Hepatocyte (in vitro differentiated cells): ENCODE measurements around the gene BRPF3.

Source experiments
- EZH2 ChIP-seq: fragments of 200-600 bp; sonication (generic); IDR thresholded peaks from 2 replicates; pipeline ENCODE4 v1.6.1; 2016; ENCODE audit warnings: antibody characterized with exemption, mild to moderate bottlenecking, borderline replicate concordance
- EZH2phosphoT487 ChIP-seq: fragments of 200-600 bp; sonication (generic); IDR thresholded peaks from one replicate; pipeline ENCODE4 v1.6.1; 2018; ENCODE audit warnings: antibody characterized with exemption, mild to moderate bottlenecking, low read depth, moderate library complexity; ENCODE audit not compliant: unreplicated experiment, severe bottlenecking
- TF ChIP-seq, protein P1 (sequence below): fragments of 200-600 bp; sonication (generic); IDR thresholded peaks from 2 replicates; pipeline ENCODE4 v1.5.1; 2016; ENCODE audit warnings: antibody characterized with exemption, mild to moderate bottlenecking; ENCODE audit not compliant: poor library complexity

DNA sequence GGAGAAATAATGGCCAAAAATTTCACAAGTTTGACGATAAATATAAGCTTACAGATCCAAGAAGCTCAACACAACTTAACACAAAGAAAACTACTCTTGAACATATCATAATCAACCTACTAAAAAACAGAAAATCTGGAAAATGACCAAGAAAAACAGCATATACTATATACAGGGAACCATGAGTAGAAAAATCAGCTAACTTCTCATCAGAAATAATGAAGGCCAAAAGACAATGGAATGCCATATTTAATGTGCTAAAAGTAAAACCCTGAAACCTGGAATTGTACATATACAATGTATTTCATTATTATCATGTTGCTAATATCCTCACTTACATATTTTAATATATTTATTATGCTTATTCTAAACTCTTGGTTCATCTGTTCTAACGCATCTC, 40.9 kb upstream of the BRPF3 start:
- TF ChIP-seq, protein P1, sequence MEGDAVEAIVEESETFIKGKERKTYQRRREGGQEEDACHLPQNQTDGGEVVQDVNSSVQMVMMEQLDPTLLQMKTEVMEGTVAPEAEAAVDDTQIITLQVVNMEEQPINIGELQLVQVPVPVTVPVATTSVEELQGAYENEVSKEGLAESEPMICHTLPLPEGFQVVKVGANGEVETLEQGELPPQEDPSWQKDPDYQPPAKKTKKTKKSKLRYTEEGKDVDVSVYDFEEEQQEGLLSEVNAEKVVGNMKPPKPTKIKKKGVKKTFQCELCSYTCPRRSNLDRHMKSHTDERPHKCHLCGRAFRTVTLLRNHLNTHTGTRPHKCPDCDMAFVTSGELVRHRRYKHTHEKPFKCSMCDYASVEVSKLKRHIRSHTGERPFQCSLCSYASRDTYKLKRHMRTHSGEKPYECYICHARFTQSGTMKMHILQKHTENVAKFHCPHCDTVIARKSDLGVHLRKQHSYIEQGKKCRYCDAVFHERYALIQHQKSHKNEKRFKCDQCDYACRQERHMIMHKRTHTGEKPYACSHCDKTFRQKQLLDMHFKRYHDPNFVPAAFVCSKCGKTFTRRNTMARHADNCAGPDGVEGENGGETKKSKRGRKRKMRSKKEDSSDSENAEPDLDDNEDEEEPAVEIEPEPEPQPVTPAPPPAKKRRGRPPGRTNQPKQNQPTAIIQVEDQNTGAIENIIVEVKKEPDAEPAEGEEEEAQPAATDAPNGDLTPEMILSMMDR, result no peak
- no peak for TF ChIP-seq EZH2
- no peak for TF ChIP-seq EZH2phosphoT487
